Fibroblast of skin of left quadriceps (primary cell): ENCODE measurements around the gene ACBD4.
A peak's percentile ranks its signal among the peaks of the same experiment; 100 is the strongest.
"Not testable (repeated sequence)": the region's sequence is repeated elsewhere in the genome, so short reads cannot be mapped to it uniquely, and the experiment has no call there.

Experiments
- DNase-seq, 2 experiments: peaks; one replicate each; pipeline ENCODE4 v3.0.0-alpha.2; 2013; ENCODE audit warnings: low read depth in 2 of 2

ACBD4 gene

GRCh38 chr17:45119964-45120363 lies 15.5 kb upstream of the ACBD4 start:
- no peak for DNase-seq

- DNase-seq: no peak
Observed at GRCh38 chr17:45120558-45120957, 14.9 kb upstream of the ACBD4 start.

- no peak for DNase-seq
Observed at GRCh38 chr17:45121055-45121454, 14.4 kb upstream of the ACBD4 start.

GRCh38 chr17:45123076-45123770 lies 12.3 kb upstream of the ACBD4 start:
- DNase-seq: no peak

GRCh38 chr17:45123930-45124796 lies 11.3 kb upstream of the ACBD4 start:
- DNase-seq: peak; percentile 62 to 63

GRCh38 chr17:45124797-45125122 lies 10.7 kb upstream of the ACBD4 start:
- not testable (repeated sequence) for DNase-seq

- DNase-seq: no peak
Observed at GRCh38 chr17:45125509-45125908, 10.0 kb upstream of the ACBD4 start.

- no peak for DNase-seq
Observed at GRCh38 chr17:45127207-45127547, 8.3 kb upstream of the ACBD4 start.

GRCh38 chr17:45127548-45128300 lies 7.8 kb upstream of the ACBD4 start:
- no peak for DNase-seq

GRCh38 chr17:45128331-45128730 lies 7.2 kb upstream of the ACBD4 start:
- DNase-seq: no peak

- no peak for DNase-seq
Observed at GRCh38 chr17:45128989-45129388, 6.5 kb upstream of the ACBD4 start.

- no peak for DNase-seq
Observed at GRCh38 chr17:45129426-45129939, 6.0 kb upstream of the ACBD4 start.

- DNase-seq: no peak
Observed at GRCh38 chr17:45129940-45130680, 5.4 kb upstream of the ACBD4 start.

- DNase-seq: no peak
Observed at GRCh38 chr17:45130681-45131615, 4.5 kb upstream of the ACBD4 start.

GRCh38 chr17:45131616-45132319 lies 3.7 kb upstream of the ACBD4 start:
- DNase-seq: no peak

- DNase-seq: no peak
Observed at GRCh38 chr17:45132320-45132571, 3.2 kb upstream of the ACBD4 start, which contains the start of gene PLCD3. Gene PLCD3 (minus strand): TSS chr17:45132515. CDS start chr17:45132410, 105 bp downstream.

- DNase-seq: no peak
Observed at GRCh38 chr17:45132572-45133463, 2.7 kb upstream of the ACBD4 start.

GRCh38 chr17:45135978-45136791 lies 698 bp downstream of the ACBD4 start:
- no peak for DNase-seq
